Upper lobe of left lung (tissue), 6 donors: Measurements from ENCODE around the gene TGM6. TPM values are rescaled to one million over a fixed set of nuclear protein-coding genes. Genes with fewer than 3 reads are reported as not detected.
"Not testable (repeated sequence)": the region's sequence is repeated elsewhere in the genome, so short reads cannot be mapped to it uniquely, and the experiment has no call there.

Experiments
- ATAC-seq, 2 donors: fragments of 200-7000 bp; cut with Tn5 transposase; one replicate each; pipeline ENCODE4 v1.9.1; 2022; ENCODE audit warnings: mild to moderate bottlenecking in 2 of 2, moderate library complexity in 2 of 2; ENCODE audit not compliant: low FRiP score in 2 of 2
- DNase-seq, 2 donors: peaks; one replicate each; pipeline ENCODE4 v3.0.0-alpha.2; 2019 to 2020
- H3K27ac ChIP-seq, 4 donors: fragments of 200-600 bp; sonication (generic); one replicate each; pipeline ENCODE4 v1.5.1; 2016 to 2019
- H3K27me3 ChIP-seq, 4 donors: fragments of 200-600 bp; sonication (generic); one replicate each; pipeline ENCODE4 v1.5.1; 2017 to 2019
- H3K36me3 ChIP-seq, 4 donors: fragments of 200-600 bp; sonication (generic); one replicate each; pipeline ENCODE4 v1.5.1; 2016 to 2019
- H3K4me1 ChIP-seq, 4 donors: fragments of 200-600 bp; sonication (generic); one replicate each; pipeline ENCODE4 v1.5.1; 2018 to 2019
- H3K4me3 ChIP-seq, 4 donors: fragments of 200-600 bp; sonication (generic); one replicate each; pipeline ENCODE4 v1.5.1; 2017 to 2019; ENCODE audit warnings: mild to moderate bottlenecking in 2 of 4, moderate library complexity in 1 of 4
- H3K9me3 ChIP-seq, 4 donors: fragments of 200-600 bp; sonication (generic); one replicate each; pipeline ENCODE4 v1.5.1; 2018 to 2019
- CTCF ChIP-seq, 6 experiments: fragments of 450-650 bp in 4 of 6; fragments of 200-600 bp in 2 of 6; sonication (generic) in 2 of 6; IDR thresholded peaks; one replicate each; pipeline ENCODE4 v1.5.1; 2016 to 2019; ENCODE audit warnings: antibody characterized with exemption in 6 of 6
- EP300 ChIP-seq, 4 donors: sonication (generic); formaldehyde crosslinking; IDR thresholded peaks; one replicate each; pipeline ENCODE4 v1.5.1; 2017; ENCODE audit warnings: antibody characterized with exemption in 4 of 4, control low read depth in 2 of 4
- POLR2A ChIP-seq, 4 donors: fragments of 450-650 bp; IDR thresholded peaks; one replicate each; pipeline ENCODE4 v1.5.1; 2016 to 2017; ENCODE audit warnings: antibody characterized with exemption in 4 of 4, mild to moderate bottlenecking in 2 of 4
- POLR2AphosphoS5 ChIP-seq, 2 donors: sonication (generic); formaldehyde crosslinking; IDR thresholded peaks; one replicate each; pipeline ENCODE4 v1.5.1; 2017; ENCODE audit warnings: antibody characterized with exemption in 2 of 2
- WGBS, 2 donors: methylation state at CpG; one replicate each; pipeline ENCODE4 v1.1.5; 2017 to 2018; 5-methylcytosine and 5-hydroxymethylcytosine counted together
- total RNA-seq, 6 donors: library from RNA; depleted of rRNA in 4 of 6; stranded (reverse); fragments of >200 nt in 4 of 6; gene quantifications; one replicate each; pipeline versions ENCODE4 v1.1.0 to v1.2.1, GENCODE V29; 2016 to 2021
- donor health status: DM: no; HTN: no; CAD: no; lungs with moderate emphysema.
- donor health status: DM: no; HTN: yes; CAD: no; lungs with severe emphysema.

Gene TGM6
- total RNA-seq, 6 donors from 2014 or later, result not detected

- TF ChIP-seq EP300 (IDR thresholded peaks at IDR 0.05) (no peak), POLR2AphosphoS5 (IDR thresholded peaks at IDR 0.05) (no peak), POLR2A (IDR thresholded peaks at IDR 0.05) (no peak), CTCF (IDR thresholded peaks at IDR 0.05) (no peak)
- no peak overlapping the region for H3K4me3 ChIP-seq
- no peaks in the 10 kb centered on the region for H3K4me1 ChIP-seq
- ATAC-seq (no peak), DNase-seq (peak in 1 of 2 donors; percentile 50)
- H3K27me3 ChIP-seq, result no peaks in the 10 kb centered on the region
- H3K27ac ChIP-seq, result no peak overlapping the region
- H3K9me3 ChIP-seq, result peaks cover 0 to 20% (median 9%) of the 10 kb centered on the region in 4 donors
- 87 to 90% methylated on average over 10 to 24 of the region's 24 CpGs for WGBS, 2 donors
- H3K36me3 ChIP-seq, result no peaks in the 10 kb centered on the region
Observed at GRCh38 chr20:2403291-2404052, 22.8 kb downstream of the TGM6 start.

- H3K4me1 ChIP-seq, result no peaks in the 10 kb centered on the region
- peaks cover 0 to 20% (median 9%) of the 10 kb centered on the region in 4 donors for H3K9me3 ChIP-seq
- 47 to 54% methylated on average over 1 of the region's 1 CpG for WGBS, 2 donors
- H3K27ac ChIP-seq, result no peak overlapping the region
- H3K36me3 ChIP-seq, result no peaks in the 10 kb centered on the region
- TF ChIP-seq POLR2A (IDR thresholded peaks at IDR 0.05) (no peak), EP300 (IDR thresholded peaks at IDR 0.05) (no peak), POLR2AphosphoS5 (IDR thresholded peaks at IDR 0.05) (no peak), CTCF (IDR thresholded peaks at IDR 0.05) (no peak)
- no peak overlapping the region for H3K4me3 ChIP-seq
- DNase-seq (no peak), ATAC-seq (no peak)
- H3K27me3 ChIP-seq, result no peaks in the 10 kb centered on the region
Observed at GRCh38 chr20:2405693-2406065, 25.0 kb downstream of the TGM6 start.

GRCh38 chr20:2407355-2407754 lies 26.7 kb downstream of the TGM6 start:
- H3K27ac ChIP-seq, H3K4me3 ChIP-seq, H3K4me1 ChIP-seq, DNase-seq, H3K27me3 ChIP-seq, ATAC-seq, H3K36me3 ChIP-seq: not testable (repeated sequence)
- H3K9me3 ChIP-seq, result peaks cover 0 to 20% (median 9%) of the 10 kb centered on the region in 4 donors
- 84 to 88% methylated on average over 7 of the region's 7 CpGs for WGBS, 2 donors

DNA sequence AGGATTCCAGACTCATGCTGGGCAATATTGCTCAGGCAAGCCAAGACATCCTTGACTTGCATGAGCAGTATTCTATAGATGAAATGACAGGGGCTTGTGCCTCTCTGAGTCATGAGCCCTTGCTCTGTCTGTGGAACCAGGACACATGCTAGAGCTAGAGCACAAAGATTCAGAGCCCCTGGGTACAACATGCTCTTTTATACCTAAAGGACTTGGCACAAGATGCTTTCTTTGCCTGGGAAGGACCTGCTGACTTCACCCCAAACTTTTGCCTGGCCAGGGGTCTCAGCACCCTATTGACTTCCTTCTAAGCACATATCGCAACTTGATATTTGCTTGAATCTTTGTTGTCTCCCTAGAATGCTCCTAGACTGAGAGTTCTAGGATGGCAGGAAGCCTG lies 27.4 kb downstream of the TGM6 start:
- Histone ChIP-seq H3K27me3 (no peaks in the 10 kb centered on the region), H3K27ac (no peak overlapping the region), H3K4me3 (no peak overlapping the region), H3K4me1 (no peaks in the 10 kb centered on the region), H3K9me3 (peaks cover 0 to 20% (median 9%) of the 10 kb centered on the region in 4 donors), H3K36me3 (no peaks in the 10 kb centered on the region)
- DNase-seq (no peak), ATAC-seq (no peak)
- no peak for TF ChIP-seq CTCF (IDR thresholded peaks at IDR 0.05)
- TF ChIP-seq POLR2AphosphoS5 (IDR thresholded peaks at IDR 0.05), result no peak
- no peak for TF ChIP-seq EP300 (IDR thresholded peaks at IDR 0.05)
- no peak for TF ChIP-seq POLR2A (IDR thresholded peaks at IDR 0.05)
- 82 to 100% methylated on average over 1 of the region's 1 CpG for WGBS, 2 donors

- H3K27me3 ChIP-seq, result no peaks in the 10 kb centered on the region
- no peaks in the 10 kb centered on the region for H3K4me1 ChIP-seq
- WGBS, 2 donors, result 70% methylated on average over 6 of the region's 6 CpGs
- DNase-seq (no peak), ATAC-seq (no peak)
- no peak for TF ChIP-seq CTCF (IDR thresholded peaks at IDR 0.05)
- TF ChIP-seq POLR2A (IDR thresholded peaks at IDR 0.05), result no peak
- no peak for TF ChIP-seq POLR2AphosphoS5 (IDR thresholded peaks at IDR 0.05)
- TF ChIP-seq EP300 (IDR thresholded peaks at IDR 0.05), result no peak
- no peak overlapping the region for H3K4me3 ChIP-seq
- H3K36me3 ChIP-seq, result no peaks in the 10 kb centered on the region
- H3K9me3 ChIP-seq, result no peaks in the 10 kb centered on the region
- H3K27ac ChIP-seq, result no peak overlapping the region
Observed at GRCh38 chr20:2416541-2417212, 36.0 kb downstream of the TGM6 start.
